ENCODE measurements around the gene FAM120A.

GRCh38 chr9:93475856-93476255, 24.4 kb downstream of the FAM120A start:
- TF ChIP-seq POLR2AphosphoS5 (IDR thresholded peaks at IDR 0.05) (no peak), POLR2A (IDR thresholded peaks at IDR 0.05) (no peak)
- TF ChIP-seq, protein P1, sequence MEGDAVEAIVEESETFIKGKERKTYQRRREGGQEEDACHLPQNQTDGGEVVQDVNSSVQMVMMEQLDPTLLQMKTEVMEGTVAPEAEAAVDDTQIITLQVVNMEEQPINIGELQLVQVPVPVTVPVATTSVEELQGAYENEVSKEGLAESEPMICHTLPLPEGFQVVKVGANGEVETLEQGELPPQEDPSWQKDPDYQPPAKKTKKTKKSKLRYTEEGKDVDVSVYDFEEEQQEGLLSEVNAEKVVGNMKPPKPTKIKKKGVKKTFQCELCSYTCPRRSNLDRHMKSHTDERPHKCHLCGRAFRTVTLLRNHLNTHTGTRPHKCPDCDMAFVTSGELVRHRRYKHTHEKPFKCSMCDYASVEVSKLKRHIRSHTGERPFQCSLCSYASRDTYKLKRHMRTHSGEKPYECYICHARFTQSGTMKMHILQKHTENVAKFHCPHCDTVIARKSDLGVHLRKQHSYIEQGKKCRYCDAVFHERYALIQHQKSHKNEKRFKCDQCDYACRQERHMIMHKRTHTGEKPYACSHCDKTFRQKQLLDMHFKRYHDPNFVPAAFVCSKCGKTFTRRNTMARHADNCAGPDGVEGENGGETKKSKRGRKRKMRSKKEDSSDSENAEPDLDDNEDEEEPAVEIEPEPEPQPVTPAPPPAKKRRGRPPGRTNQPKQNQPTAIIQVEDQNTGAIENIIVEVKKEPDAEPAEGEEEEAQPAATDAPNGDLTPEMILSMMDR (IDR thresholded peaks at IDR 0.05), result no peak

Data from sigmoid colon (tissue), 4 donors.